Activated CD4-positive, alpha-beta T cell treated with anti-CD3 and anti-CD28 coated beads, Interleukin-2, amount 10 ng/mL, durations not matched to agents 7 days and 5 days (primary cell): ENCODE measurements around the gene METRNL. TPM values are rescaled to one million over a fixed set of nuclear protein-coding genes. Genes with fewer than 3 reads are reported as not detected.
"Not testable (repeated sequence)": the region's sequence is repeated elsewhere in the genome, so short reads cannot be mapped to it uniquely, and the experiment has no call there.

Experiments
- CTCF ChIA-PET: fragments of 350-600 bp; sonication (Branson Sonifier 250); formaldehyde crosslinking; loops from one replicate; lab custom pipeline; 2021; ENCODE audit warnings: antibody characterized with exemption; lab: Charles Lee
- POLR2A ChIA-PET: fragments of 350-600 bp; sonication (Branson Sonifier 250); formaldehyde crosslinking; loops from one replicate; lab custom pipeline; 2021; ENCODE audit warnings: antibody characterized with exemption; lab: Charles Lee
- DNase-seq: peaks from one replicate; pipeline ENCODE4 v3.0.0-alpha.2; 2020
- H3K27ac Mint-ChIP-seq: one replicate; pipeline ENCODE4 v1.8.0; 2021; ENCODE audit warnings: mild to moderate bottlenecking, moderate library complexity, mixed read lengths
- H3K27me3 Mint-ChIP-seq: one replicate; pipeline ENCODE4 v1.8.0; 2021; ENCODE audit warnings: mixed read lengths
- H3K36me3 Mint-ChIP-seq: one replicate; pipeline ENCODE4 v1.8.0; 2021; ENCODE audit warnings: low read depth, mixed read lengths
- H3K4me1 Mint-ChIP-seq: one replicate; pipeline ENCODE4 v1.8.0; 2021; ENCODE audit warnings: mixed read lengths
- H3K4me3 Mint-ChIP-seq: one replicate; pipeline ENCODE4 v1.8.0; 2021; ENCODE audit warnings: mild to moderate bottlenecking, moderate library complexity, mixed read lengths
- H3K9me3 Mint-ChIP-seq: one replicate; pipeline ENCODE4 v1.8.0; 2021; ENCODE audit warnings: mixed read lengths
- total RNA-seq, 2 experiments: library from RNA; stranded (reverse); gene quantifications; one replicate each; pipeline ENCODE4 v1.2.3, GENCODE V29; 2021

METRNL gene, protein sequence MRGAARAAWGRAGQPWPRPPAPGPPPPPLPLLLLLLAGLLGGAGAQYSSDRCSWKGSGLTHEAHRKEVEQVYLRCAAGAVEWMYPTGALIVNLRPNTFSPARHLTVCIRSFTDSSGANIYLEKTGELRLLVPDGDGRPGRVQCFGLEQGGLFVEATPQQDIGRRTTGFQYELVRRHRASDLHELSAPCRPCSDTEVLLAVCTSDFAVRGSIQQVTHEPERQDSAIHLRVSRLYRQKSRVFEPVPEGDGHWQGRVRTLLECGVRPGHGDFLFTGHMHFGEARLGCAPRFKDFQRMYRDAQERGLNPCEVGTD
- total RNA-seq: 1 to 10 TPM; 2.1 to 2.2 TPM

GRCh38 chr17:83079352-83079747 is at the start of gene METRNL:
TSS of gene METRNL (plus strand) at chr17:83079609. CDS start at chr17:83079816, 207 bp downstream.
- peak; percentile 59 for DNase-seq
- ChIA-PET CTCF (no interaction called here), POLR2A (no interaction called here)
- Mint-ChIP-seq H3K4me1 (peaks cover 25% of the 10 kb centered on the region), H3K27me3 (peaks cover 31% of the 10 kb centered on the region), H3K27ac (no peak within 1 kb of the TSS), H3K9me3 (no peaks in the 10 kb centered on the region), H3K4me3 (peak within 1 kb of the TSS; percentile 41), H3K36me3 (no peaks in the 10 kb centered on the region)

DNA sequence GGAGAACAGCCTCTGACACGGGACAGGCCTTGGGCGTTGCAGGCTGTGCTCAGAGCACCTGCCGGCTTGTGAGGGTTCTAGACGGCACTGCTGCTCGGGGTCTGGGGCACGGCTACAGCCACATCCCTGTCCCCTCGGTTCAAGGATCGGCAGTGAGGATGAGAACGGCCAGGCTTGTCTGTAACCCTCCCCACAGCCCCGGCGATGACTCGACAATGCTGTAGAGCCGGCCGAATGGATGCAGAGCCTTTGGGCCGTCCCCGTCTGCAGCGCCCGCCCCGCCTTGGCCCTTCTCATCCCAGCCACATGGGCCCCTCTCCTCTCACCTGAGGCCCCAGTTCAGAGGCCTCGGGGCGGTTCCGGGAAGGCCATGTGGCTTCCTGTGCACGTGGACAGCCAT is 49.0 kb upstream of the METRNL start:
- CTCF ChIA-PET: no interaction called here

GRCh38 chr17:83031321-83031945 is 48.0 kb upstream of the METRNL start:
- Mint-ChIP-seq H3K9me3 (no peaks in the 10 kb centered on the region), H3K4me3 (no peak overlapping the region), H3K36me3 (peaks cover 16% of the 10 kb centered on the region), H3K4me1 (peaks cover 4% of the 10 kb centered on the region), H3K27ac (peak overlapping the region; percentile 36), H3K27me3 (no peaks in the 10 kb centered on the region)
- ChIA-PET POLR2A (no interaction called here), CTCF (no interaction called here)
- DNase-seq: no peak

More for the DNA sequence above, 49.0 kb upstream of the METRNL start:
- DNase-seq: no peak
- POLR2A ChIA-PET: no interaction called here
- H3K36me3 Mint-ChIP-seq: peaks cover 10% of the 10 kb centered on the region
- H3K27me3 Mint-ChIP-seq: no peaks in the 10 kb centered on the region
- H3K4me1 Mint-ChIP-seq: peaks cover 14% of the 10 kb centered on the region
- no peak overlapping the region for H3K4me3 Mint-ChIP-seq
- H3K27ac Mint-ChIP-seq: no peak overlapping the region
- H3K9me3 Mint-ChIP-seq: no peaks in the 10 kb centered on the region

DNA sequence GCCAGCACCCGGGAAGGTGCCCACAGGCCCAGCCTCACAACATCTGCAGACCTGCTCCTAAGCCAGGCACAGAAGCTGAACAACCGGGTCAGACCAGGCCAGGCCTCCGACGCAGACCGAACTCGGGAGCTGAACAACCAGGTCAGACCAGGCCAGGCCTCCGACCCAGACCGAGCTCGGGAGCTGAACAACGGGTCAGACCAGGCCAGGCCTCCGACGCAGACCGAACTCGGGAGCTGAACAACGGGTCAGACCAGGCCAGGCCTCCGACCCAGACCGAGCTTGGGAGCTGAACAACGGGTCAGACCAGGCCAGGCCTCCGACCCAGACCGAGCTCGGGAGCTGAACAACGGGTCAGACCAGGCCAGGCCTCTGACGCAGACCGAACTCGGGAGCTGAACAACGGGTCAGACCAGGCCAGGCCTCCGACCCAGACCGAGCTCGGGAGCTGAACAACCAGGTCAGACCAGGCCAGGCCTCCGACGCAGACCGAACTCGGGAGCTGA is 47.4 kb upstream of the METRNL start:
- H3K9me3 Mint-ChIP-seq, CTCF ChIA-PET, DNase-seq, H3K4me1 Mint-ChIP-seq, POLR2A ChIA-PET, H3K4me3 Mint-ChIP-seq, H3K27me3 Mint-ChIP-seq: not testable (repeated sequence)
- H3K27ac Mint-ChIP-seq: peak overlapping the region; percentile 36
- peaks cover 20% of the 10 kb centered on the region for H3K36me3 Mint-ChIP-seq

- CTCF ChIA-PET: interaction anchor here (0.8 kb wide), 1 partner anchor 17 kb away, joined by 3 read pairs; no protein-coding TSS in a partner anchor
- no peaks in the 10 kb centered on the region for H3K9me3 Mint-ChIP-seq
- POLR2A ChIA-PET: no interaction called here
- no peak overlapping the region for H3K27ac Mint-ChIP-seq
- H3K4me3 Mint-ChIP-seq: no peak overlapping the region
- peaks cover 21% of the 10 kb centered on the region for H3K36me3 Mint-ChIP-seq
- H3K27me3 Mint-ChIP-seq: no peaks in the 10 kb centered on the region
- DNase-seq: no peak
- no peaks in the 10 kb centered on the region for H3K4me1 Mint-ChIP-seq
Measured at GRCh38 chr17:83032781-83033180, 46.6 kb upstream of the METRNL start.

DNA sequence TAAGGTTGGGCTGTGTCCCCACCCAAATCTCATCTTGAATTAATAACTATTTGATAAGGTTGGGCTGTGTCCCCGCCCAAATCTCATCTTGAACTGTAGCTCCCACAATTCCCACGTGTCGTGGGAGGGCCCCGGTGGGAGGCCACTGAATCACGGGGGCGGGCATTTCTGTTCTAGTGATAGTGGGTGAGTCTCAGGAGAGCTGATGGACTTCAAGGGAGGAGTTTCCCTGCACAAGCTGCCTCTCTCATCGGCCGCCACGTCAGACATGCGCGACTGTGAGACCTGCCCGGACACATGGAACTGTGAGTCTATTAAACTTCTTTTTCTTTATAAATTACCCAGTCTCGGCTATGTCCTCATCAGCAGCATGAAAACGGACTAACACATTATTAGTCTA is 44.9 kb upstream of the METRNL start:
- Mint-ChIP-seq H3K27me3 (no peaks in the 10 kb centered on the region), H3K36me3 (peaks cover 26% of the 10 kb centered on the region), H3K9me3 (no peaks in the 10 kb centered on the region), H3K27ac (no peak overlapping the region), H3K4me3 (no peak overlapping the region), H3K4me1 (no peaks in the 10 kb centered on the region)
- CTCF ChIA-PET: interaction anchor here (1.5 kb wide), 1 partner anchor 168 kb away, joined by 4 read pairs; no protein-coding TSS in a partner anchor
- DNase-seq: no peak
- POLR2A ChIA-PET: no interaction called here

GRCh38 chr17:83035722-83036121 is 43.7 kb upstream of the METRNL start:
- ChIA-PET POLR2A (no interaction called here), CTCF (interaction anchor here (1.5 to 2.1 kb wide), 3 partner anchors 9 to 167 kb away, joined by 3 to 5 read pairs (median 4); no protein-coding TSS in a partner anchor)
- Mint-ChIP-seq H3K4me3 (no peak overlapping the region), H3K27ac (no peak overlapping the region), H3K36me3 (peaks cover 36% of the 10 kb centered on the region), H3K27me3 (no peaks in the 10 kb centered on the region), H3K9me3 (peaks cover 2% of the 10 kb centered on the region), H3K4me1 (no peaks in the 10 kb centered on the region)
- no peak for DNase-seq

GRCh38 chr17:83036193-83036592 is 43.2 kb upstream of the METRNL start:
- no peak overlapping the region for H3K4me3 Mint-ChIP-seq
- ChIA-PET POLR2A (no interaction called here), CTCF (interaction anchor here (1.5 to 2.1 kb wide), 3 partner anchors 9 to 166 kb away, joined by 3 to 5 read pairs (median 4); no protein-coding TSS in a partner anchor)
- H3K36me3 Mint-ChIP-seq: peaks cover 41% of the 10 kb centered on the region
- H3K27ac Mint-ChIP-seq: no peak overlapping the region
- H3K9me3 Mint-ChIP-seq: peaks cover 5% of the 10 kb centered on the region
- no peak for DNase-seq
- H3K4me1 Mint-ChIP-seq: no peaks in the 10 kb centered on the region
- H3K27me3 Mint-ChIP-seq: no peaks in the 10 kb centered on the region

DNA sequence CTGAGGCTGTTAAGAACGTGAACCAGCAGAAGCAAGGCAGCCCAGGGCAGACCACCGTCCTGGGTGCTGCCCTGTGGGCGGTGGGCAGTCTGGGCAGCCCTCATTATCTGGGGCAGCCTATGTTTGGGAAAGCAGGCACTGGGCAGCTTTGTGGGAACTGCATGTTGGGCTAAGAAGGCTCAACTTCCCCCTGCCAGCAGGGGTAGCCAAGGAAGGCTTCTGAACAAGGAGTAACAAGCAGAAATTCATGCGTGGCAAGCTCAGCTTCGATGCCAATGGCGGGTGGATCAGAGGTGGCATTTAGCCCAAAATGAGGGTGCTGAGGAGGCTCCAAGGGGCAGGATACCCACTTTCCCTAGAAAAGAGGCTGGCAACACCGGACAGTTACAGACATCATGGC is 42.7 kb upstream of the METRNL start:
- peaks cover 10% of the 10 kb centered on the region for H3K9me3 Mint-ChIP-seq
- no peak overlapping the region for H3K4me3 Mint-ChIP-seq
- H3K36me3 Mint-ChIP-seq: peaks cover 46% of the 10 kb centered on the region
- no peaks in the 10 kb centered on the region for H3K4me1 Mint-ChIP-seq
- ChIA-PET POLR2A (no interaction called here), CTCF (interaction anchor here (2.1 kb wide), 1 partner anchor 8 kb away, joined by 5 read pairs; no protein-coding TSS in a partner anchor)
- no peak for DNase-seq
- H3K27ac Mint-ChIP-seq: no peak overlapping the region
- no peaks in the 10 kb centered on the region for H3K27me3 Mint-ChIP-seq

- peaks cover 12% of the 10 kb centered on the region for H3K9me3 Mint-ChIP-seq
- DNase-seq: no peak
- ChIA-PET CTCF (interaction anchor here (2.1 kb wide), 1 partner anchor 8 kb away, joined by 5 read pairs; no protein-coding TSS in a partner anchor), POLR2A (no interaction called here)
- H3K36me3 Mint-ChIP-seq: peaks cover 50% of the 10 kb centered on the region
- H3K4me3 Mint-ChIP-seq: no peak overlapping the region
- no peaks in the 10 kb centered on the region for H3K4me1 Mint-ChIP-seq
- no peak overlapping the region for H3K27ac Mint-ChIP-seq
- no peaks in the 10 kb centered on the region for H3K27me3 Mint-ChIP-seq
Measured at GRCh38 chr17:83037084-83037873, 42.1 kb upstream of the METRNL start.

DNA sequence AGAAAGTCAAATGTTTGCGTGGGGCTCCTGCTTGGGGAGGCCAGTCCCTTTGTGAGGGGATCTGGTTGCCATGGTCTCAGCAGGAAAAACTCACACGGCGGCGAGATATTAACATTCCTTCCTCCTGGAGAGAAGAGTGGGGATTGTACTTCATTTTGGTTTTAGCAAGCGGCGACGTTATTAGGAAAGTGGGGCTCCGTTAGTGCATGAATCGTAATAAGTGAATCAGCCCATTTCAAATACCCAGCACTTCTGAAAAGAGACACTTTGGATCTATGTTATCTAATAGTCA is 41.6 kb upstream of the METRNL start:
- ChIA-PET CTCF (no interaction called here), POLR2A (no interaction called here)
- Mint-ChIP-seq H3K4me3 (no peak overlapping the region), H3K36me3 (peaks cover 56% of the 10 kb centered on the region), H3K27ac (no peak overlapping the region), H3K4me1 (no peaks in the 10 kb centered on the region), H3K27me3 (no peaks in the 10 kb centered on the region), H3K9me3 (peaks cover 18% of the 10 kb centered on the region)
- DNase-seq: no peak

- H3K36me3 Mint-ChIP-seq: peaks cover 65% of the 10 kb centered on the region
- H3K4me3 Mint-ChIP-seq, H3K27ac Mint-ChIP-seq, H3K4me1 Mint-ChIP-seq, POLR2A ChIA-PET, H3K27me3 Mint-ChIP-seq, DNase-seq, CTCF ChIA-PET: not testable (repeated sequence)
- peaks cover 25% of the 10 kb centered on the region for H3K9me3 Mint-ChIP-seq
Measured at GRCh38 chr17:83038983-83039382, 40.4 kb upstream of the METRNL start.
